ENCODE data around the gene WASL. TPM values are rescaled to one million over a fixed set of nuclear protein-coding genes. Genes with fewer than 3 reads are reported as not detected.

WASL gene
- polyA plus RNA-seq, 2 of the 4 experiments (the other 2 are of a cell fraction): 18.5 to 21.0 TPM

- Histone ChIP-seq H3K4me3 (no peak overlapping the region), H3K4me2 (no peak overlapping the region), H3K9me3 (0 out of 3 replicates have a peak, but pooled peaks cover 3% of the 10 kb centered on the region), H3K4me1 (peaks cover 46% of the 10 kb centered on the region), H3K27ac (no peak overlapping the region)
- CTCF ChIA-PET: interaction anchor here (0.9 to 2.5 kb wide), 3 partner anchors 12 to 136 kb away, joined by 3 to 9 read pairs (median 4); no protein-coding TSS in a partner anchor
- 98% methylated on average over 1 of the region's 1 CpG for WGBS (ENCODE audit: missing lambda C conversion rate)
- ATAC-seq (no peak), DNase-seq (ENCODE audit: low read depth in 1 of 2, low spot score in 1 of 2) (no peak), FAIRE-seq (no peak)
- POLR2A ChIA-PET: no interaction called here
- TF ChIP-seq HOXB13 (CRISPR knock-in tag; IDR thresholded peaks at IDR 0.05; ENCODE audit: low read depth): no peak
- TF ChIP-seq, protein P1, sequence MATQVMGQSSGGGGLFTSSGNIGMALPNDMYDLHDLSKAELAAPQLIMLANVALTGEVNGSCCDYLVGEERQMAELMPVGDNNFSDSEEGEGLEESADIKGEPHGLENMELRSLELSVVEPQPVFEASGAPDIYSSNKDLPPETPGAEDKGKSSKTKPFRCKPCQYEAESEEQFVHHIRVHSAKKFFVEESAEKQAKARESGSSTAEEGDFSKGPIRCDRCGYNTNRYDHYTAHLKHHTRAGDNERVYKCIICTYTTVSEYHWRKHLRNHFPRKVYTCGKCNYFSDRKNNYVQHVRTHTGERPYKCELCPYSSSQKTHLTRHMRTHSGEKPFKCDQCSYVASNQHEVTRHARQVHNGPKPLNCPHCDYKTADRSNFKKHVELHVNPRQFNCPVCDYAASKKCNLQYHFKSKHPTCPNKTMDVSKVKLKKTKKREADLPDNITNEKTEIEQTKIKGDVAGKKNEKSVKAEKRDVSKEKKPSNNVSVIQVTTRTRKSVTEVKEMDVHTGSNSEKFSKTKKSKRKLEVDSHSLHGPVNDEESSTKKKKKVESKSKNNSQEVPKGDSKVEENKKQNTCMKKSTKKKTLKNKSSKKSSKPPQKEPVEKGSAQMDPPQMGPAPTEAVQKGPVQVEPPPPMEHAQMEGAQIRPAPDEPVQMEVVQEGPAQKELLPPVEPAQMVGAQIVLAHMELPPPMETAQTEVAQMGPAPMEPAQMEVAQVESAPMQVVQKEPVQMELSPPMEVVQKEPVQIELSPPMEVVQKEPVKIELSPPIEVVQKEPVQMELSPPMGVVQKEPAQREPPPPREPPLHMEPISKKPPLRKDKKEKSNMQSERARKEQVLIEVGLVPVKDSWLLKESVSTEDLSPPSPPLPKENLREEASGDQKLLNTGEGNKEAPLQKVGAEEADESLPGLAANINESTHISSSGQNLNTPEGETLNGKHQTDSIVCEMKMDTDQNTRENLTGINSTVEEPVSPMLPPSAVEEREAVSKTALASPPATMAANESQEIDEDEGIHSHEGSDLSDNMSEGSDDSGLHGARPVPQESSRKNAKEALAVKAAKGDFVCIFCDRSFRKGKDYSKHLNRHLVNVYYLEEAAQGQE (IDR thresholded peaks at IDR 0.05): no peak
- no peak for TF ChIP-seq FOXS1 (CRISPR knock-in tag; IDR thresholded peaks at IDR 0.05)
- TF ChIP-seq ZSCAN20 (CRISPR knock-in tag; IDR thresholded peaks at IDR 0.05): no peak
- TF ChIP-seq HOXA7 (CRISPR knock-in tag; IDR thresholded peaks at IDR 0.05): no peak
- TF ChIP-seq RAD21 (conservative IDR thresholded peaks at IDR 0.05 in 1 of 2, IDR thresholded peaks at IDR 0.05 in 1 of 2): no peak
- no peak for TF ChIP-seq CBX8 (IDR thresholded peaks at IDR 0.05)
- TF ChIP-seq JUNB (IDR thresholded peaks at IDR 0.05): no peak
- no peak for TF ChIP-seq KDM5A (IDR thresholded peaks at IDR 0.05)
- TF ChIP-seq ELK1 (IDR thresholded peaks at IDR 0.05; ENCODE audit: low read depth, low read length): no peak
- no peak for TF ChIP-seq ESRRA (IDR thresholded peaks at IDR 0.05; ENCODE audit: borderline replicate concordance, low read length)
Measured at GRCh38 chr7:123729218-123729578, 19.6 kb downstream of the WASL start.

DNA sequence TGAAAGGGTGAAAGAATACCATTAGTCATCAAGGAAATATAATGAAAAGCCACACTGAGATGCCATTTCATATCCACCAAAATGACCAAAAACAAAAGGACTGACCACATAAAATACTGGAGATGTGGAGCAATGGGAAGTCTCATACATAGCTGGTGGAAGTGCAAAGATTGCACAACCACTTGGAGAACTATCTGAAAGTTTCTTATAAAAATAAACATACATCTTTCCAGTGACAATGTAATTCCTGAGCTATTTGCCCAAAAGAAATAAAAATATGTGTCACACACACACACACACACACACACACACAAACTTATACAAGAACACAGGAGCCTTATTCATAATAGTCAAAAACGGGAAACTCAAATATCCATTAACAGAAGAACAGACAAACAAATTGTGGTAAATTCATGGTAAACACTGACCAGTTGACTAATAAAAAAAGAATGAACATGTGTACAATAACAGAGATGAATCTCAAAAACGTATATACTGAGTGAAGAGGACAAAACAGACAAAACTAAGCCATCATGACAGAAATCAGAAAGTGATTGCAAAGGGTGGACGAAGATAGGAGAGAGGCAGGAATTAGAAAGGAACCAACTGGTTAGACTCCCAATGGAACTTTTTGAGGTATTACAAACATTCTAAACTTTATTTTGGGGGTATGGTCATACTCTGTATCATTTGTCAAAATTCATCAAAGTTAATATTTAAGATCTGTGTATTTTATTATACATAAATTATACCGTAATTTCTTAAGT is 21.5 kb downstream of the WASL start:
- 21% methylated on average over 4 of the region's 4 CpGs for WGBS (ENCODE audit: missing lambda C conversion rate)
- peak in 1 of 2 experiments; percentile 57 for DNase-seq (ENCODE audit: low read depth in 1 of 2, low spot score in 1 of 2)
- H3K27ac ChIP-seq: peak overlapping the region; percentile 22 to 69; a peak in 4 of 6 replicates
- peak overlapping the region; percentile 17; the same call in 1 of the 3 replicates for H3K4me3 ChIP-seq
- ChIA-PET CTCF (interaction anchor here (0.9 to 1.9 kb wide), 2 partner anchors 22 to 157 kb away, joined by 3 to 4 read pairs; partner anchors contain the start of gene WASL), POLR2A (interaction anchor here (0.7 to 2.0 kb wide), 2 partner anchors 21 to 43 kb away, joined by 5 to 13 read pairs; partner anchors contain the start of gene WASL)
- H3K4me2 ChIP-seq: peak overlapping the region; percentile 78
- peak; percentile 64 to 73; a peak in 5 of 6 replicates for ATAC-seq
- H3K4me1 ChIP-seq: peaks cover 62% of the 10 kb centered on the region
- no peak for FAIRE-seq
- no peaks in the 10 kb centered on the region for H3K9me3 ChIP-seq
- TF ChIP-seq GATA3 (IDR thresholded peaks at IDR 0.05; ENCODE audit: borderline replicate concordance) (0 out of 2 replicates have a peak, but pooled peaks have one; percentile 19), CEBPB (IDR thresholded peaks at IDR 0.05) (peak; percentile 95 to 96), JUN (IDR thresholded peaks at IDR 0.05) (0 out of 5 replicates have a peak, but pooled peaks of 1 of the 2 experiments have one; percentile 39), FOSL2 (IDR thresholded peaks at IDR 0.05) (0 out of 2 replicates have a peak, but pooled peaks have one; percentile 21), FOSL2 (CRISPR knock-in tag; IDR thresholded peaks at IDR 0.05) (peak; percentile 5; the same call in 1 of the 2 replicates), CBX8 (IDR thresholded peaks at IDR 0.05) (no peak)

- no peak for DNase-seq (ENCODE audit: low read depth in 1 of 2, low spot score in 1 of 2)
- 2% methylated on average over 1 of the region's 1 CpG for WGBS (ENCODE audit: missing lambda C conversion rate)
- no peak for FAIRE-seq
- H3K4me3 ChIP-seq: no peak overlapping the region
- H3K4me1 ChIP-seq: peaks cover 78% of the 10 kb centered on the region
- H3K4me2 ChIP-seq: peak overlapping the region; percentile 78
- no peak for TF ChIP-seq ESRRA (IDR thresholded peaks at IDR 0.05; ENCODE audit: borderline replicate concordance, low read length)
- no peak for TF ChIP-seq USF2 (IDR thresholded peaks at IDR 0.05)
- no peak for TF ChIP-seq EP300 (IDR thresholded peaks at IDR 0.05)
- no peak for TF ChIP-seq BHLHE40 (IDR thresholded peaks at IDR 0.05; ENCODE audit: low read depth, low read length)
- no peak for TF ChIP-seq ZC3H11A (IDR thresholded peaks at IDR 0.05)
- no peak for TF ChIP-seq FOSL2 (IDR thresholded peaks at IDR 0.05)
- TF ChIP-seq FOSL2 (CRISPR knock-in tag; IDR thresholded peaks at IDR 0.05): no peak
- no peak for TF ChIP-seq JUN (IDR thresholded peaks at IDR 0.05)
- TF ChIP-seq CBX8 (IDR thresholded peaks at IDR 0.05): no peak
- TF ChIP-seq CHD4 (IDR thresholded peaks at IDR 0.05; ENCODE audit: borderline replicate concordance): no peak
- CTCF ChIA-PET: interaction anchor here (1.3 kb wide), 1 partner anchor 9 kb away, joined by 3 read pairs; no protein-coding TSS in a partner anchor
- no peaks in the 10 kb centered on the region for H3K9me3 ChIP-seq
- peak overlapping the region; percentile 46 to 78; a peak in 5 of 6 replicates for H3K27ac ChIP-seq
- POLR2A ChIA-PET: no interaction called here
- no peak for ATAC-seq
Measured at GRCh38 chr7:123725586-123726171, 23.1 kb downstream of the WASL start.

Data from A549 (cell line).